GM18508 (cell line): ENCODE measurements around the gene DDT.
"Not testable (repeated sequence)": the region's sequence is repeated elsewhere in the genome, so short reads cannot be mapped to it uniquely, and the experiment has no call there.

Experiments used
- ATAC-seq: cut with Tn5 transposase; IDR thresholded peaks from one replicate; pipeline ENCODE4 v1.9.1; 2021; ENCODE audit warnings: moderate number of reproducible peaks; ENCODE audit not compliant: insufficient read depth, unreplicated experiment

The DDT gene

GRCh38 chr22:23954193-23954990, 19.8 kb downstream of the DDT start:
- not testable (repeated sequence) for ATAC-seq

GRCh38 chr22:23953485-23953884, 20.8 kb downstream of the DDT start:
- not testable (repeated sequence) for ATAC-seq

- ATAC-seq, result not testable (repeated sequence)
Measured at GRCh38 chr22:23952794-23953405, 21.3 kb downstream of the DDT start.

GRCh38 chr22:23951383-23951782, 22.9 kb downstream of the DDT start:
- not testable (repeated sequence) for ATAC-seq

- ATAC-seq, result not testable (repeated sequence)
Measured at GRCh38 chr22:23949764-23950163, 24.5 kb downstream of the DDT start.

- not testable (repeated sequence) for ATAC-seq
Measured at GRCh38 chr22:23947391-23947790, 26.9 kb downstream of the DDT start.

- ATAC-seq, result not testable (repeated sequence)
Measured at GRCh38 chr22:23940166-23940565, 34.1 kb downstream of the DDT start.

GRCh38 chr22:23939017-23939357, 35.3 kb downstream of the DDT start:
- ATAC-seq, result no peak

GRCh38 chr22:23938328-23939016, 35.8 kb downstream of the DDT start:
- ATAC-seq, result no peak

GRCh38 chr22:23926561-23926960, 47.7 kb downstream of the DDT start:
- no peak for ATAC-seq

- ATAC-seq, result no peak
Measured at GRCh38 chr22:23925020-23925606, 49.1 kb downstream of the DDT start.

- no peak for ATAC-seq
Measured at GRCh38 chr22:23922921-23923320, 51.3 kb downstream of the DDT start.

GRCh38 chr22:23921586-23922201, 52.5 kb downstream of the DDT start:
- ATAC-seq, result not testable (repeated sequence)
